OCI-LY7 (cell line): ENCODE data around the gene TMEM156. TPM values are rescaled to one million over a fixed set of nuclear protein-coding genes. Genes with fewer than 3 reads are reported as not detected.

Source experiments
- BruUV-seq: library from RNA; stranded (reverse); fragments of 400-500 nt; replicated peaks from 2 replicates; lab custom pipeline; 2021; lab: Mats Ljungman, UMichigan
- CTCF ChIA-PET: fragments of 300-600 bp; sonication (Branson Sonifier 250); formaldehyde crosslinking; loops from one replicate; lab custom pipeline; 2022; ENCODE audit warnings: antibody characterized with exemption; ENCODE audit not compliant: unreplicated experiment; lab: Charles Lee
- POLR2A ChIA-PET: fragments of 300-600 bp; sonication (Branson Sonifier 250); formaldehyde crosslinking; loops from one replicate; lab custom pipeline; 2022; ENCODE audit warnings: antibody characterized with exemption; lab: Charles Lee
- DNase-seq: peaks from one replicate; pipeline ENCODE4 v3.0.0-alpha.2; 2015; ENCODE audit warnings: low spot score
- H2AFZ ChIP-seq: fragments of 200-600 bp; sonication (generic), shearing (Covaris generic); 2 replicates; pipeline ENCODE4 v1.6.1; 2014; ENCODE audit warnings: mild to moderate bottlenecking, antibody characterized with exemption, low read length, moderate library complexity
- H3K27ac ChIP-seq: fragments of 200-600 bp; sonication (generic); 2 replicates; pipeline ENCODE4 v1.5.1; 2014; ENCODE audit warnings: mixed run types, low read depth, mild to moderate bottlenecking, moderate library complexity, low read length, inconsistent platforms; ENCODE audit not compliant: poor library complexity, severe bottlenecking
- H3K36me3 ChIP-seq: fragments of 200-600 bp; sonication (generic); 2 replicates; pipeline ENCODE4 v1.6.1; 2014; ENCODE audit warnings: mild to moderate bottlenecking, antibody characterized with exemption, low read length, moderate library complexity, mixed read lengths; ENCODE audit not compliant: insufficient read depth
- H3K4me1 ChIP-seq: fragments of 200-600 bp; sonication (generic); 2 replicates; pipeline ENCODE4 v1.5.1; 2014; ENCODE audit warnings: mild to moderate bottlenecking, low read length; ENCODE audit not compliant: insufficient read depth, poor library complexity, severe bottlenecking
- H3K4me2 ChIP-seq: fragments of 200-600 bp; sonication (generic); 2 replicates; pipeline ENCODE4 v1.6.1; 2014; ENCODE audit warnings: mild to moderate bottlenecking, low read length
- H3K4me3 ChIP-seq: fragments of 200-600 bp; sonication (generic); 2 replicates; pipeline ENCODE4 v1.5.1; 2014; ENCODE audit warnings: mild to moderate bottlenecking, low read depth, low read length; ENCODE audit not compliant: poor library complexity, severe bottlenecking
- H3K79me2 ChIP-seq: fragments of 200-600 bp; sonication (generic); 2 replicates; pipeline ENCODE4 v1.6.1; 2016; ENCODE audit warnings: low read depth, mild to moderate bottlenecking, low read length, moderate library complexity, mixed read lengths; ENCODE audit not compliant: insufficient read depth
- H3K9me2 ChIP-seq: fragments of 200-600 bp; sonication (generic); 2 replicates; pipeline ENCODE4 v1.6.1; 2016; ENCODE audit warnings: mild to moderate bottlenecking, low read length, mixed read lengths; ENCODE audit not compliant: insufficient read depth
- H3K9me3 ChIP-seq: fragments of 200-600 bp; sonication (generic); 2 replicates; pipeline ENCODE4 v1.6.1; 2014; ENCODE audit warnings: mild to moderate bottlenecking, mixed run types, low read length, mixed read lengths
- H4K20me1 ChIP-seq: fragments of 200-600 bp; sonication (generic); 2 replicates; pipeline ENCODE4 v1.6.1; 2014; ENCODE audit warnings: mild to moderate bottlenecking, antibody characterized with exemption, low read length, moderate library complexity, mixed read lengths; ENCODE audit not compliant: insufficient read depth
- CTCF ChIP-seq: fragments of 200-600 bp; sonication (generic); conservative IDR thresholded peaks from 2 replicates; pipeline ENCODE4 v1.5.1; 2014; ENCODE audit warnings: mild to moderate bottlenecking, antibody characterized with exemption, low read length, moderate library complexity, mixed read lengths
- EZH2phosphoT487 ChIP-seq: fragments of 200-600 bp; sonication (generic); IDR thresholded peaks from 2 replicates; pipeline ENCODE4 v1.6.1; 2018; ENCODE audit warnings: low read depth, borderline replicate concordance, mild to moderate bottlenecking, mixed run types, antibody characterized with exemption, low read length, moderate library complexity, mixed read lengths
- intact Hi-C: fragments of 100-400 bp; cut with micrococcal nuclease; formaldehyde crosslinking; loops from one replicate; pipeline ENCODE4 v1.10.0; 2022; ENCODE audit not compliant: unreplicated experiment
- total RNA-seq, 2 experiments: library from RNA; depleted of rRNA in 1 of 2; stranded (reverse); fragments of >200 nt in 1 of 2; shearing (Covaris generic) in 1 of 2; gene quantifications; 2 replicates each; pipeline ENCODE4 v1.2.3, GENCODE V29; 2014 to 2022

TMEM156 gene
- total RNA-seq, 2 experiments from 2014 or later: 29.0 to 29.4 TPM

GRCh38 chr4:38924353-38924752 is 107.9 kb downstream of the TMEM156 start:
- H3K4me3 ChIP-seq: no peak overlapping the region
- TF ChIP-seq CTCF: no peak
- no peak for TF ChIP-seq EZH2phosphoT487
- no peaks in the 10 kb centered on the region for H4K20me1 ChIP-seq
- H3K4me1 ChIP-seq: no peaks in the 10 kb centered on the region
- intact Hi-C loops: no loop called here
- no peaks in the 10 kb centered on the region for H3K79me2 ChIP-seq
- CTCF ChIA-PET: no interaction called here
- H3K9me3 ChIP-seq: no peaks in the 10 kb centered on the region
- no peak overlapping the region for H3K27ac ChIP-seq
- no peaks in the 10 kb centered on the region for H3K36me3 ChIP-seq
- POLR2A ChIA-PET: interaction anchor here (0.6 to 1.1 kb wide), 4 partner anchors 9 to 417 kb away, joined by 3 to 4 read pairs (median 3); no protein-coding TSS in a partner anchor
- BruUV-seq: no TSS peak
- no peak for DNase-seq
- no peak overlapping the region for H2AFZ ChIP-seq
- no peaks in the 10 kb centered on the region for H3K9me2 ChIP-seq
- no peak overlapping the region for H3K4me2 ChIP-seq

- H3K9me2 ChIP-seq: no peaks in the 10 kb centered on the region
- intact Hi-C loops: no loop called here
- ChIA-PET POLR2A (interaction anchor here (0.9 to 1.1 kb wide), 2 partner anchors 10 to 161 kb away, joined by 3 to 4 read pairs; no protein-coding TSS in a partner anchor), CTCF (no interaction called here)
- no peak overlapping the region for H3K4me3 ChIP-seq
- no peaks in the 10 kb centered on the region for H3K79me2 ChIP-seq
- H4K20me1 ChIP-seq: no peaks in the 10 kb centered on the region
- H3K27ac ChIP-seq: no peak overlapping the region
- no peak overlapping the region for H3K4me2 ChIP-seq
- DNase-seq: no peak
- no TSS peak for BruUV-seq
- no peaks in the 10 kb centered on the region for H3K36me3 ChIP-seq
- TF ChIP-seq EZH2phosphoT487: no peak
- TF ChIP-seq CTCF: no peak
- H3K4me1 ChIP-seq: no peaks in the 10 kb centered on the region
- H3K9me3 ChIP-seq: no peaks in the 10 kb centered on the region
- no peak overlapping the region for H2AFZ ChIP-seq
These were observed 108.5 kb downstream of the TMEM156 start for GRCh38 chr4:38923746-38924145.

- Histone ChIP-seq H3K36me3 (no peaks in the 10 kb centered on the region), H2AFZ (no peak overlapping the region), H3K79me2 (no peaks in the 10 kb centered on the region), H3K9me2 (no peaks in the 10 kb centered on the region), H4K20me1 (no peaks in the 10 kb centered on the region), H3K4me2 (no peak overlapping the region), H3K9me3 (no peaks in the 10 kb centered on the region), H3K4me3 (no peak overlapping the region), H3K4me1 (no peaks in the 10 kb centered on the region), H3K27ac (no peak overlapping the region)
- intact Hi-C loops: no loop called here
- TF ChIP-seq CTCF (no peak), EZH2phosphoT487 (no peak)
- DNase-seq: no peak
- POLR2A ChIA-PET: no interaction called here
- no TSS peak for BruUV-seq
- CTCF ChIA-PET: no interaction called here
These were observed 111.1 kb downstream of the TMEM156 start for GRCh38 chr4:38921151-38921550.
